ENCODE results near the gene ALAS1.

DNA sequence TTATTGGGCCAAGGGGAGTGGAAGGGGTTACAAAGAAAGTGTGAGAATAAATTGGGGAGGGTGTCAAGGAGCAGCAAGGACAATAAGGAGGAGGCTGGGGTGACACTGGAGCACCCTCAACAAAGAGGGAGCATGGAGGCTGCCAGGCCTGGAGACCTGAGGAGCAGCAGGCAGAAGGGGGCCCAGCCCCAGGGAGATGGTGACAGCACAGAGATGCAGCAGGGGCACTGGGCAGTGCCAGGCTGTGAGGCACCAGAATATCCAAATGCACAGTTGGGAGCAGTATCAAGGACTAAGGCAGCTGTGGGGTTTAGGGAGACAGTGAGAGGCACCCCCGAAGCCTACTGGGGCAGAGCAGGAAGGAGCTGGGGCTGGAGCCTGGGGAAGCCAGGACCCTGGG lies 19.4 kb upstream of the ALAS1 start:
- TF ChIP-seq, protein P1, sequence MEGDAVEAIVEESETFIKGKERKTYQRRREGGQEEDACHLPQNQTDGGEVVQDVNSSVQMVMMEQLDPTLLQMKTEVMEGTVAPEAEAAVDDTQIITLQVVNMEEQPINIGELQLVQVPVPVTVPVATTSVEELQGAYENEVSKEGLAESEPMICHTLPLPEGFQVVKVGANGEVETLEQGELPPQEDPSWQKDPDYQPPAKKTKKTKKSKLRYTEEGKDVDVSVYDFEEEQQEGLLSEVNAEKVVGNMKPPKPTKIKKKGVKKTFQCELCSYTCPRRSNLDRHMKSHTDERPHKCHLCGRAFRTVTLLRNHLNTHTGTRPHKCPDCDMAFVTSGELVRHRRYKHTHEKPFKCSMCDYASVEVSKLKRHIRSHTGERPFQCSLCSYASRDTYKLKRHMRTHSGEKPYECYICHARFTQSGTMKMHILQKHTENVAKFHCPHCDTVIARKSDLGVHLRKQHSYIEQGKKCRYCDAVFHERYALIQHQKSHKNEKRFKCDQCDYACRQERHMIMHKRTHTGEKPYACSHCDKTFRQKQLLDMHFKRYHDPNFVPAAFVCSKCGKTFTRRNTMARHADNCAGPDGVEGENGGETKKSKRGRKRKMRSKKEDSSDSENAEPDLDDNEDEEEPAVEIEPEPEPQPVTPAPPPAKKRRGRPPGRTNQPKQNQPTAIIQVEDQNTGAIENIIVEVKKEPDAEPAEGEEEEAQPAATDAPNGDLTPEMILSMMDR (IDR thresholded peaks at IDR 0.05): no peak
- no peak for TF ChIP-seq POLR2A (IDR thresholded peaks at IDR 0.05; ENCODE audit: low read depth)

All from esophagus muscularis mucosa (tissue), 3 donors.